ENCODE data around the gene PATJ.
A peak's percentile ranks its signal among the peaks of the same experiment; 100 is the strongest.
"Not testable (repeated sequence)": the region's sequence is repeated elsewhere in the genome, so short reads cannot be mapped to it uniquely, and the experiment has no call there.

The PATJ gene

DNA sequence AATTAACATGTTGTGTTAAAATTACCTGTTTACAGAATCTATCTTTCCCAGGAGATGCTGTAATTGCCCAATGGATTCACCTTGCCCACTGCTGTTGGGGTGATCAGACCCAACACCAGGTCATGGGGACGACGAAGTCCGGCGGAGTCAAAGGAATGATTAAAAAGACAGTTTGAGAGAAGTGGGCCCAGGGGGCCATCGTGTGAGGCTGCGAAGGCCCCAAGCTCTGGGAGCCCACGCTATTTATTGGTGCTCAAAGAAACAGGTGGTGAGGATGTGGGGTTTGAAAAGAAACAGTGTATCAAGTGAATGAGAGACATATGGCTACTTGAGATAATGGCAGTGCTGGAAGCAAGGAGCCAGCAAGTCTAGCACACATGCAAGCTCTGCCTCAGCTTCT, 436.1 kb downstream of the PATJ start:
- peak; percentile 46 for DNase-seq (ENCODE audit: low read depth, low spot score)
- H3K4me3 ChIP-seq (ENCODE audit: low read length): no peak overlapping the region

- H3K4me3 ChIP-seq (ENCODE audit: low read length): not testable (repeated sequence)
- DNase-seq (ENCODE audit: low read depth, low spot score): peak; percentile 79
These were observed 437.8 kb downstream of the PATJ start for GRCh38 chr1:62180054-62180453.

DNA sequence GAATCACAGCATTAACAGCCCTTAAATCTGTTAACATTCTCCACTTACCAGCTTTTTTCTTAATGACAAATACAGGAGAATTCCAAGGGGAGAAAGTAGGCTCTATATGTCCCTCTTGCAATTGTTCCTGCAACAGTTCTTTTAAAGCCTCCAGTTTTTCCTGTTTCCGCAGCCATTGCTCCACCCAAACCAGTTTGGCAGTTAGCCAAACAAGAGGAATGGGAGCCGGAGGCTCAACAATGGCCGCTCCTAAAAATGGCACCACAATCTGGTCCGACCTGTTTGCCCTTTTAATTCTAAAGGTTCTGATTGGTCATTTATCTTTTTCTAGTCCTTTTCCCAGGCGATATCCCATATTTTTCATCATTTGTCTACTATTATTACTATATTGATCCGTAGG, 438.4 kb downstream of the PATJ start:
- no peak overlapping the region for H3K4me3 ChIP-seq (ENCODE audit: low read length)
- no peak for DNase-seq (ENCODE audit: low read depth, low spot score)

DNA sequence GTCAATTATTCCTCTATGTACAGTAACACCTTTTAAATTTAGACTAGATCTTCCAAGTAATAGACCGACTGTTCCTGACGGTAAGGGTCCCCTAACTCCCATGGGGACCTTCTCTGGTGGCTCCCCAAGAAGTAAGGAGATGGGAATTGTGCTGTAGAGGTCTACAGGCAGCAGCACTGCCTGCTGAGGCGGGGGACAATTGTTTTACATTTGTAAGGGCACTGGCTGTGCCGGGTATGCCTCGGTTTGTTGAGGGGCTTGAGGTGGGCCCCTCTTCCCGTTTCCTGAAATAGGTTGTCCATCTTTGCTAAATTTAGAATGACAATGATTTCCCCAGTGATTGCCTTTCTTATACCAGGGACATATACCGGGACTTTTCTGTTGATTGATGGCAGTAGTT, 439.3 kb downstream of the PATJ start:
- H3K4me3 ChIP-seq (ENCODE audit: low read length): no peak overlapping the region
- DNase-seq (ENCODE audit: low read depth, low spot score): no peak

- DNase-seq (ENCODE audit: low read depth, low spot score): peak; percentile 67
- H3K4me3 ChIP-seq (ENCODE audit: low read length): peak overlapping the region; percentile 27
These were observed 439.9 kb downstream of the PATJ start for GRCh38 chr1:62182157-62182556.

- H3K4me3 ChIP-seq (ENCODE audit: low read length): not testable (repeated sequence)
- DNase-seq (ENCODE audit: low read depth, low spot score): peak; percentile 37
These were observed 441.1 kb downstream of the PATJ start for GRCh38 chr1:62183164-62184020.

DNA sequence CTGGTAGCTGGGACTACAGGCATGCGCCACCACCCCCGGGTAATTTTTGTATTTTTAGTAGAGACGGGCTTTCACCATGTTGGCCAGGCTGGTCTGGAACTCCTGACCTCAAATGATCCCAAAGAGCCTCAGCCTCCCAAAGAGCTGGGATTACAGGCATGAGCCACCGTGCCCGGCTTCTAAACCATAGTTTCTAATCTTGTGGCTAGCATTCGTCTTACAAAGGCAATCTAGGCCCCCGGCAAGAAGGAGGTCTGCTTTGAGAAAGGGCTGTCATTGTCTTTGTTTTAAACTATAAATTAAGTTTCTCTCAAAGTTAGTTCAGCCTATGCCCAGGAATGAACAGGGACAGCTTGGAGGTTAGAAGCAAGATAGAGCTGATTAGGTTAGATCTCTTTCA, 442.1 kb downstream of the PATJ start:
- H3K4me3 ChIP-seq (ENCODE audit: low read length): no peak overlapping the region
- DNase-seq (ENCODE audit: low read depth, low spot score): no peak

- DNase-seq (ENCODE audit: low read depth, low spot score); H3K4me3 ChIP-seq (ENCODE audit: low read length): not testable (repeated sequence)
These were observed 443.0 kb downstream of the PATJ start for GRCh38 chr1:62185233-62185632.

DNA sequence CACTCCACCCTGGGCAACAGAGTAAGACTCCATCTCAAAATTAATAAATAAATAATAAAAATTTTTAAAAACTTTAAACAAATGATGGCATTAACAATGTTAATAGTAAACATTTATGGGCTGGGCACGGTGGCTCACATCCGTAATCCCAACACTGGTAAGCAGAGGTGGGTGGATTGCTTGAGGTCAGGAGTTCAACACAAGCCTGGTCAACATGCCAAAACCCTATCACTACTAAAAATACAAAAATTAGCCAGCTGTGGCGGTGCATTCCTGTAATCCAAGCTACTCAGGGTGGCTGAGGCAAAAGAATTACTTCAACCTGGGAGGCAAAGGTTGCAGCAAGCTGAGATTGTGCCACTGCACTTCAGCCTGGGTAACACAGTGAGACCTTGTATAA, 443.4 kb downstream of the PATJ start:
- H3K4me3 ChIP-seq (ENCODE audit: low read length): no peak overlapping the region
- no peak for DNase-seq (ENCODE audit: low read depth, low spot score)

GRCh38 chr1:62187548-62187947, 445.3 kb downstream of the PATJ start:
- no peak for DNase-seq (ENCODE audit: low read depth, low spot score)
- no peak overlapping the region for H3K4me3 ChIP-seq (ENCODE audit: low read length)

DNA sequence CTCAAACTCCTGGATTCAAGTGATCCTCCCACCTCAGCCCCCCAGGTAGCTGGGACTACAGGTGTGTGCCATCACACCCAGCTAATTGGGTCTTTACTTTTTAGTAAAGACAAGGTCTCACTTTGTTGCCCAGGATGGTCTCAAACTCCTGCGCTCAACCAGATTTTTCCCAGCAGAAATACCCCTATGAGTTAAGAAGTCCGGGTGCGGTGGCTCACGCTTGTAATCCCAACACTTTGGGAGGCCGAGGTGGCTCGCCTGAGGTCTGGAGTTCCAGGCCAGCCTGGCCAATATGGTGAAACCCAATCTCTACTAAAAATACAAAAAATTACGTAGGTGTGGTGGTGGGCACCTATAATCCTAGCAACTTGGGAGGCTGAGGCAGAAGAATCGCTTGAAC, 445.8 kb downstream of the PATJ start:
- no peak overlapping the region for H3K4me3 ChIP-seq (ENCODE audit: low read length)

DNA sequence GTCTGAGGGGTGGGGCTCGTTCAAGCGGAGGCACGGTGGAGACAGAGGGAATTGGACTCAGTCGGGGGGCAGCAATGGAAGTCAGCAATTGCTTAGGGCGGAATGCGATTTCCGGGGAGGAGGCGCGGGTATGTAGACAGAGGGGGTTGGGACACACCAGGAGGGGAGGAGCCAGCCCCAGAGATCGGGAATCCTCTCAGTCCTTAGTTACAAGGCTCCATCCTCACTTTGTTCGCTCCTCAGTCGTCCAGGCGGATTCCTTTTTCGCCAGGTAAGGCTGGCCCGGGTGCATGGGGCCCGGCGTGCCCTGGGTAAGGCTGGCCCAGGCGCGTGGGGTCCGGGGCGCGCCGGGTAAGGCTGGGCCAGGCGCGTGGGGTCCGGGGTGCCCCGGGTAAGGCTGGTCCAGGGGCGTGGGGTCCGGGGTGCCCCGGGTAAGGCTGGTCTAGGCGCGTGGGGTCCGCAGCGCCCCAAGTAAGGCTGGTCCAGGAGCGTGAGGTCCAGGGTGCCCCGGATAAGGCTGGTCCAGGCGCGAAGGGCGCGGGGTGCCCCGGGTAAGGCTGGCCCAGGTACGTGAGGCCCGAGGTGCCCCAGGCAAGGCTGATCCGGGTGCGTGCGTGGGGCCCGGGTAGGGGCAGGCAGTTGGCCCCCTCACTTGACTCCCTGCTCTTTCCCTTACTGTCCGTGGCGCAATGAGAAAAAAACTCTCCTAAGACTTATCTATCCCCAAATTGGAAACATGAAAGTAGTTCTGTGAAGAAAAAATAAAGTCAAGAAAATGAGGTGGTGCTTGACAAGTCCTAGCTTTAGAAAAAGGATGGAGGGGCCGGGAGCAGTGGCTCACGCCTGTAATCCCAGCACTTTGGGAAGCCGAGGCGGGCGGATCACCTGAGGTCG, 452.6 kb downstream of the PATJ start, which contains the start of gene L1TD1:
TSS of gene L1TD1 (plus strand) at position 199 of the 894 bp plus-strand sequence. CDS start 11,780 bp downstream, outside the sequence.
- H3K4me3 ChIP-seq (ENCODE audit: low read length): no peak within 1 kb of the TSS
- DNase-seq (ENCODE audit: low read depth, low spot score): no peak

More for the DNA sequence above, 445.8 kb downstream of the PATJ start:
- no peak for DNase-seq (ENCODE audit: low read depth, low spot score)

- DNase-seq (ENCODE audit: low read depth, low spot score): no peak
- H3K4me3 ChIP-seq (ENCODE audit: low read length): no peak overlapping the region
These were observed 453.9 kb downstream of the PATJ start for GRCh38 chr1:62196086-62196690.

- no peak for DNase-seq (ENCODE audit: low read depth, low spot score)
- no peak overlapping the region for H3K4me3 ChIP-seq (ENCODE audit: low read length)
These were observed 455.9 kb downstream of the PATJ start for GRCh38 chr1:62198069-62198780.

- DNase-seq (ENCODE audit: low read depth, low spot score): no peak
These were observed 456.5 kb downstream of the PATJ start for GRCh38 chr1:62198781-62199125.

DNA sequence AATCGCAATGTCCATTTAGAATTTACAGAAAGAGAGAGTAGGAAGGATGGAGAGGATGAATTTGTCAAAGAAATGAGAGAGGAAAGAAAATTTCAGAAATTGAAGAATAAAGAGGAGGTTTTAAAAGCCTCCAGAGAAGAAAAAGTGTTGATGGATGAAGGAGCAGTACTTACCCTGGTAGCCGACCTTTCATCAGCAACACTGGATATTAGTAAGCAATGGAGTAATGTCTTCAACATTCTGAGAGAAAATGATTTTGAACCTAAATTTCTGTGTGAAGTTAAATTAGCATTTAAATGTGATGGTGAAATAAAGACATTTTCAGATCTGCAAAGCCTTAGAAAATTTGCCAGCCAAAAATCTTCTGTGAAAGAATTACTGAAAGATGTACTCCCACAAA, 464.9 kb downstream of the PATJ start:
- DNase-seq (ENCODE audit: low read depth, low spot score): no peak
- H3K4me3 ChIP-seq (ENCODE audit: low read length): no peak overlapping the region

More at GRCh38 chr1:62198781-62199125, 456.5 kb downstream of the PATJ start:
- no peak overlapping the region for H3K4me3 ChIP-seq (ENCODE audit: low read length)

DNA sequence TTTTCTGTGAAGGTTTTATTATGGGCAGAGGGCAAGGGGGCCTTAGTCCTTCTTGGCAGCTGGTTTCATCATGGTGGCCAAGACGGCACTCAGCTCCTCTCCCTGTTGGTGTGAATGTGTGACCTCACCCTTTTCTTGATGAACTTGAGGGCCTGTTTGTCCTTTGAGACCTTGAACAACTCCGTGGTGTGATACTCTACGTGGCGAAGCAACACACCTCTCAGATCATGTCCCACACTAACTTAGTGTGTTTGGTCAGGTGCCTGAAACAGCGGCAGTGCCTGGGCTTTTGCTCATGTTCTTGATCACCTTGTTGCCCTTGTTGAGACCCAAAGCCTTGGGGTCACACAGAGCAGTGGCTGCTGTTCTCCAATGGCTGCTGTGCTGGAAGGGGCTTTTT, 465.8 kb downstream of the PATJ start:
- DNase-seq (ENCODE audit: low read depth, low spot score): no peak
- no peak overlapping the region for H3K4me3 ChIP-seq (ENCODE audit: low read length)

DNA sequence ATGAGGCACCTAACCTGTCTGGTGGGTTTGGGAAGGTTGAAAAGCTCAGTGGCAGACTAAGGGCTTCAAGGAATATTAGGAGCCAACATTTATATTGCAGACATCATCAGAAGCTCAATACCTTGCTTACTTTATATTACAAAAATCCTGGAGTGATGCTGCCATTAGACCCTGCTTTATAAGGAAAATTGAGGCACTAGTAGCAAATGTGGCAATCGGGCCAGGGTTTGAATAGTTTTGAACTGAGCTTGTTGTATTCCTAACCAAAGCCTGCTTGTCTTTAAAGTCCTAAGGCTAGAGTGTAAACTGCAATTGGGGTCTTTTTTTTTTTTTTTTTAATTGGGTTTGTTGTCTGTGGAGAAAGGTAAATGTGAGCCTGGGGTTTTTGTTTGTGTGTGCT, 466.7 kb downstream of the PATJ start:
- no peak for DNase-seq (ENCODE audit: low read depth, low spot score)
- H3K4me3 ChIP-seq (ENCODE audit: low read length): no peak overlapping the region

GRCh38 chr1:62209931-62210595, 467.8 kb downstream of the PATJ start:
- DNase-seq (ENCODE audit: low read depth, low spot score): peak; percentile 53
- H3K4me3 ChIP-seq (ENCODE audit: low read length): no peak overlapping the region

All from Jurkat, Clone E6-1 (cell line).